Endodermal cell (in vitro differentiated cells): ENCODE measurements around the gene TNFRSF8. TPM values are rescaled to one million over a fixed set of nuclear protein-coding genes. Genes with fewer than 3 reads are reported as not detected.
A peak's percentile ranks its signal among the peaks of the same experiment; 100 is the strongest.

ENCODE experiments used
- DNase-seq: peaks from one replicate; pipeline ENCODE4 v3.0.0-alpha.2; 2017
- H3K27ac ChIP-seq: 2 replicates; pipeline ENCODE4 v1.5.1; 2013; ENCODE audit warnings: mild to moderate bottlenecking, low read depth, low read length, moderate library complexity
- H3K27me3 ChIP-seq: 2 replicates; pipeline ENCODE4 v1.6.1; 2013; ENCODE audit warnings: mild to moderate bottlenecking, low read length, moderate library complexity; ENCODE audit not compliant: insufficient read depth, control insufficient read depth, poor library complexity, severe bottlenecking
- H3K36me3 ChIP-seq: 2 replicates; pipeline ENCODE4 v1.7.0; 2013; ENCODE audit warnings: mild to moderate bottlenecking, low read length, moderate library complexity; ENCODE audit not compliant: control insufficient read depth, insufficient read depth
- H3K4me1 ChIP-seq: one replicate; pipeline ENCODE4 v1.7.0; 2013; ENCODE audit warnings: low read length; ENCODE audit not compliant: control insufficient read depth, insufficient read depth
- H3K4me3 ChIP-seq: 2 replicates; pipeline ENCODE4 v1.5.1; 2013; ENCODE audit warnings: mild to moderate bottlenecking, low read length, moderate library complexity
- H3K9ac ChIP-seq: 2 replicates; pipeline ENCODE4 v1.6.1; 2013; ENCODE audit warnings: mild to moderate bottlenecking, low read length, moderate library complexity; ENCODE audit not compliant: poor library complexity, severe bottlenecking; ENCODE audit errors: extremely low read depth
- H3K9me3 ChIP-seq: 2 replicates; pipeline ENCODE4 v1.6.1; 2013; ENCODE audit warnings: mild to moderate bottlenecking, low read length, moderate library complexity; ENCODE audit not compliant: control insufficient read depth
- H3K27ac Mint-ChIP-seq: 2 replicates; pipeline ENCODE4 v1.8.0; 2020; ENCODE audit warnings: mixed read lengths
- H3K27me3 Mint-ChIP-seq: 2 replicates; pipeline ENCODE4 v1.8.0; 2021; ENCODE audit warnings: mild to moderate bottlenecking, mixed read lengths; ENCODE audit not compliant: insufficient read depth
- H3K36me3 Mint-ChIP-seq: 2 replicates; pipeline ENCODE4 v1.8.0; 2020; ENCODE audit warnings: low read depth, mixed read lengths
- H3K4me1 Mint-ChIP-seq: 2 replicates; pipeline ENCODE4 v1.8.0; 2020; ENCODE audit warnings: mixed read lengths
- H3K4me3 Mint-ChIP-seq: 2 replicates; pipeline ENCODE4 v1.8.0; 2020; ENCODE audit warnings: mild to moderate bottlenecking, moderate library complexity, mixed read lengths
- H3K9me3 Mint-ChIP-seq: 2 replicates; pipeline ENCODE4 v1.8.0; 2020; ENCODE audit warnings: mild to moderate bottlenecking, mixed read lengths
- WGBS, 2 experiments: methylation state at CpG; one replicate each; pipeline versions ENCODE4 v1.1.5 to v1.1.7; 2013; ENCODE audit warnings: missing lambda C conversion rate in 2 of 2, mixed read lengths in 1 of 2; ENCODE audit not compliant: insufficient coverage in 1 of 2, insufficient read length in 1 of 2; 5-methylcytosine and 5-hydroxymethylcytosine counted together
- total RNA-seq, 2 donors: library from RNA; stranded (reverse); fragmentation: NEBNext Ultra II Directional in 1 of 2; extraction: Animal tissue kit (Norgen Biotek cat#: 25700) in 1 of 2; gene quantifications; 2 replicates in 1 of 2; 3 replicates in 1 of 2; pipeline ENCODE4 v1.2.1, GENCODE V29; 2021
- TF ChIP-seq, protein P1 (sequence below): fragments of 200-600 bp; sonication (generic); conservative IDR thresholded peaks from 2 replicates; pipeline ENCODE4 v1.5.0; 2021; ENCODE audit warnings: antibody characterized with exemption, mild to moderate bottlenecking

The TNFRSF8 gene
- total RNA-seq, 2 donors from 2014 or later = 0.69 to 2.3 TPM

DNA sequence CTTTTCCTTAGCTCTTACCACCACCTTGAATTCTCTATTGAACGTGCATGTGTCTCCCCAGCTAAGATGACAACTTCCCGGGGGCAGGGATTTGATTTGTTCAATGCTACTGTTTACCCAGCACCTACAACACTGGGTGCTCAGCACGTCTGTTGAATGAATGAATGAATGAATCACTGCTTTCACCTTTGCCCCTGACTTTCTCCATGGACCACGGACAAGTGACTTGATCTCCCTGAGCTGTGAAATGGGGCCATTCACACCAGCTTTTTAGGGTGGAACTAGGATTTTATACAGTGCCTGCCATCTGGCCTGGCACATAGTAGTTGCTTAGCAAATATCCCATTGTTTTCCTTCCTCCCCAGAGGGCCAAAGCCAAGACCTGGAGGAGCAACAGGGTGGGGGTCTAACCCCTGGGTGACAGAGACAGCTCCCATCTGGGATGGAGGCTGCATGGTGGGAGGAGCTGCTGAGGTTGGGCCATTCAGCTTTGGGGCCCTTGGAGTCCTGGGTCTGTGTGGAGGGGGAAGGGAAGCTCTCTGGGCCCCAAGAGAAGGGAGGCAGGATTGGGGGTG, 119.4 kb downstream of the TNFRSF8 start:
- Histone ChIP-seq H3K9ac (no peak overlapping the region), H3K27ac (no peak overlapping the region), H3K9me3 (no peaks in the 10 kb centered on the region), H3K36me3 (no peaks in the 10 kb centered on the region), H3K4me3 (no peak overlapping the region), H3K4me1 (no peaks in the 10 kb centered on the region), H3K27me3 (no peaks in the 10 kb centered on the region)
- H3K4me3 Mint-ChIP-seq = no peak overlapping the region
- H3K4me1 Mint-ChIP-seq = peaks cover 7% of the 10 kb centered on the region
- no peaks in the 10 kb centered on the region for H3K36me3 Mint-ChIP-seq
- 93 to 100% methylated on average over 2 to 4 of the region's 4 CpGs for WGBS, 2 experiments
- peaks cover 8% of the 10 kb centered on the region for H3K27me3 Mint-ChIP-seq
- peak overlapping the region; percentile 39 for H3K27ac Mint-ChIP-seq
- TF ChIP-seq, protein P1, sequence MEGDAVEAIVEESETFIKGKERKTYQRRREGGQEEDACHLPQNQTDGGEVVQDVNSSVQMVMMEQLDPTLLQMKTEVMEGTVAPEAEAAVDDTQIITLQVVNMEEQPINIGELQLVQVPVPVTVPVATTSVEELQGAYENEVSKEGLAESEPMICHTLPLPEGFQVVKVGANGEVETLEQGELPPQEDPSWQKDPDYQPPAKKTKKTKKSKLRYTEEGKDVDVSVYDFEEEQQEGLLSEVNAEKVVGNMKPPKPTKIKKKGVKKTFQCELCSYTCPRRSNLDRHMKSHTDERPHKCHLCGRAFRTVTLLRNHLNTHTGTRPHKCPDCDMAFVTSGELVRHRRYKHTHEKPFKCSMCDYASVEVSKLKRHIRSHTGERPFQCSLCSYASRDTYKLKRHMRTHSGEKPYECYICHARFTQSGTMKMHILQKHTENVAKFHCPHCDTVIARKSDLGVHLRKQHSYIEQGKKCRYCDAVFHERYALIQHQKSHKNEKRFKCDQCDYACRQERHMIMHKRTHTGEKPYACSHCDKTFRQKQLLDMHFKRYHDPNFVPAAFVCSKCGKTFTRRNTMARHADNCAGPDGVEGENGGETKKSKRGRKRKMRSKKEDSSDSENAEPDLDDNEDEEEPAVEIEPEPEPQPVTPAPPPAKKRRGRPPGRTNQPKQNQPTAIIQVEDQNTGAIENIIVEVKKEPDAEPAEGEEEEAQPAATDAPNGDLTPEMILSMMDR = no peak
- no peak for DNase-seq
- no peaks in the 10 kb centered on the region for H3K9me3 Mint-ChIP-seq

DNA sequence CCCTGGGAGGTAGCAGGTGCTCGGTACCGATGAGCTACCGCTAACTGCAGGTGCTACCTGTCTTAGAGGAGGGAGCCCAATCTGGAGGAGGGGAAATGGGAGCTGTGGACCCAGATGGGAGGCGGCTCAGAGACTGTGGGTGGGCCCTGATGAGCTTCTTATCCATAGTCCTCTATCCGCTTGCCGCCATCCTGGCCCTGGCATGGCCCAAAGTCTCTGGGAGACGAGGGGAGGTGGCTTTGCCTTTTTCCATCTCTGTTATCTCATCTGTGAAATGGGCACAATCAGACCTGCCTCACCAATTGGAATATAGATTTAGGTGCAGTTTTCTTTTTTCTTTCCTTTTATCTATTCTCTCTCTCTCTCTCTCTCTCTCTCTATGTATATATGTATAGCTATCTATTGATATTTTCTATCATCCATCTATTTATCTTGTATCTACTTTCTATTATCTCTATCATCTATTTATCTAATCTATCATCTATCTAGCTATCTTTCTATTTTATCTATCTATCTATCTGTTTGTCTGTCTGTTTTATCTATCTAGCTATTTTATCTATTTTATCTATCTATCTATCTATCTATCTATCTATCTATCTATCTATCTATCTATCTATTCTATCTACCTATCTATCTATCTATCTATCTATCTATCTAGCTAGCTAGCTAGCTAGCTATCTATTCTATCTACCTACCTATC, 120.1 kb downstream of the TNFRSF8 start:
- Mint-ChIP-seq H3K4me1 (peaks cover 7% of the 10 kb centered on the region), H3K27ac (no peak overlapping the region), H3K36me3 (no peaks in the 10 kb centered on the region), H3K9me3 (no peaks in the 10 kb centered on the region), H3K27me3 (peaks cover 5% of the 10 kb centered on the region), H3K4me3 (no peak overlapping the region)
- no peak for DNase-seq
- WGBS, 2 experiments = 84 to 88% methylated on average over 6 to 7 of the region's 7 CpGs
- TF ChIP-seq, protein P1 = no peak
- Histone ChIP-seq H3K4me1 (no peaks in the 10 kb centered on the region), H3K9me3 (no peaks in the 10 kb centered on the region), H3K4me3 (no peak overlapping the region), H3K36me3 (no peaks in the 10 kb centered on the region), H3K27me3 (no peaks in the 10 kb centered on the region), H3K27ac (no peak overlapping the region), H3K9ac (no peak overlapping the region)

DNA sequence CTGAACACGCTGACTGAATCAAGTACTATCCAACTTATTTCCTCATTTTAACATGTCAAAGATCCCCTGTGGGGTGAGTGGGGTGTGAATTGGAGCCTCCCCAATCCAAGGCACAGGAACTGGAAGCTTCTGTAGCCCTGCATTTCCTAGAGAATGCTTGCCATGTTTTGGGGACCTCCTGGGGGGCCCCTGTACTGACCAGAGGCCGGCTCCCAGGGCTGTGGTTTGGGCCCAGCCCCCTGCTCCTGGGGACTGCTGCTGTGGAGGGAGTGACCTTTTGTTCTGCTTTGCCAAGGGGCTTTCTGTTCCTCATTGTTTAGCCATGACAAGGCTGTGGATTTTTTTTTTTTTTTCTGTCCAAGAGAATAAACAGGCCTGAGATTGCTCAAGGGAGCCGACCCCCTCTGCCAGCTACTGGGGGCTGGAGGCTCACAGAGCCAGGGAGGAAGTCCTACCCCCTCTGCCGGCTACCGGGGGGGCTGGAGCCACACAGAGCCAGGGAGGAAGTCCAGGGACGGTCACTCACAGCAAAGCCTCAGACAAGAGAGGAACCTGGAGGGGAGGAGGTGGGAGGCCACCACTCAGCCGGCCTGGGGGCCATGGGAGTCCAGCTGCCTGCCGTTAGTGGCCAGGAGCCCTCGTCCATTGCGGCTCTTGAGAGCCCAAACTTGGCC, 121.0 kb downstream of the TNFRSF8 start:
- no peaks in the 10 kb centered on the region for H3K9me3 ChIP-seq
- DNase-seq = no peak
- H3K4me1 Mint-ChIP-seq = peaks cover 7% of the 10 kb centered on the region
- TF ChIP-seq, protein P1 = no peak
- H3K4me3 ChIP-seq = no peak overlapping the region
- H3K36me3 Mint-ChIP-seq = no peaks in the 10 kb centered on the region
- WGBS, 2 experiments = 62 to 69% methylated on average over 5 to 10 of the region's 10 CpGs
- H3K9ac ChIP-seq = no peak overlapping the region
- no peak overlapping the region for H3K4me3 Mint-ChIP-seq
- H3K27me3 Mint-ChIP-seq = peaks cover 4% of the 10 kb centered on the region
- no peaks in the 10 kb centered on the region for H3K4me1 ChIP-seq
- H3K9me3 Mint-ChIP-seq = no peaks in the 10 kb centered on the region
- H3K27me3 ChIP-seq = no peaks in the 10 kb centered on the region
- peak overlapping the region; percentile 91 for H3K27ac ChIP-seq
- H3K27ac Mint-ChIP-seq = peak overlapping the region; percentile 89
- no peaks in the 10 kb centered on the region for H3K36me3 ChIP-seq
